Chondrocyte (in vitro differentiated cells): ENCODE data around the gene FXYD3. TPM values are rescaled to one million over a fixed set of nuclear protein-coding genes. Genes with fewer than 3 reads are reported as not detected.
A peak's percentile ranks its signal among the peaks of the same experiment; 100 is the strongest.

Experiments
- DNase-seq: peaks from one replicate; pipeline ENCODE4 v3.0.0; 2021; ENCODE audit warnings: mixed read lengths, low spot score
- H3K27ac Mint-ChIP-seq: one replicate; pipeline ENCODE4 v1.8.0; 2021; ENCODE audit warnings: mild to moderate bottlenecking, moderate library complexity, mixed read lengths; ENCODE audit not compliant: unreplicated experiment
- H3K27me3 Mint-ChIP-seq: 2 replicates; pipeline ENCODE4 v1.8.0; 2021; ENCODE audit warnings: low read depth, mixed read lengths
- H3K36me3 Mint-ChIP-seq: 2 replicates; pipeline ENCODE4 v1.8.0; 2021; ENCODE audit warnings: low read depth, mixed read lengths
- H3K4me1 Mint-ChIP-seq: 2 replicates; pipeline ENCODE4 v1.8.0; 2021; ENCODE audit warnings: low read depth, mild to moderate bottlenecking, mixed read lengths
- H3K4me3 Mint-ChIP-seq: one replicate; pipeline ENCODE4 v1.8.0; 2021; ENCODE audit warnings: mild to moderate bottlenecking, moderate library complexity, mixed read lengths; ENCODE audit not compliant: unreplicated experiment
- H3K9me3 Mint-ChIP-seq: 2 replicates; pipeline ENCODE4 v1.8.0; 2021; ENCODE audit warnings: low read depth, mixed read lengths
- CTCF ChIP-seq: fragments of 200-600 bp; sonication (generic); IDR thresholded peaks from 2 replicates; pipeline ENCODE4 v1.5.0; 2021; ENCODE audit warnings: antibody characterized with exemption, mild to moderate bottlenecking, moderate library complexity
- total RNA-seq: library from RNA; stranded (reverse); gene quantifications from 3 replicates; pipeline ENCODE4 v1.2.1, GENCODE V29; 2021

Gene FXYD3
- total RNA-seq, 1 donor from 2014 or later: not detected

- peak within 1 kb of the TSS; percentile 75 for H3K27ac Mint-ChIP-seq
- H3K27me3 Mint-ChIP-seq: peaks cover 6% of the 10 kb centered on the region
- H3K4me1 Mint-ChIP-seq: peaks cover 24% of the 10 kb centered on the region
- no peak for TF ChIP-seq CTCF
- DNase-seq: no peak
- H3K36me3 Mint-ChIP-seq: no peaks in the 10 kb centered on the region
- no peaks in the 10 kb centered on the region for H3K9me3 Mint-ChIP-seq
- peak within 1 kb of the TSS; percentile 58 for H3K4me3 Mint-ChIP-seq
Observed at GRCh38 chr19:35134601-35135242, 19.1 kb downstream of the FXYD3 start, which contains the start of gene LGI4. Gene LGI4 (minus strand): TSS chr19:35135059. CDS start chr19:35134680, 379 bp downstream.

GRCh38 chr19:35135389-35135909, 19.8 kb downstream of the FXYD3 start:
- no peak for DNase-seq
- Mint-ChIP-seq H3K4me3 (no peak overlapping the region), H3K9me3 (no peaks in the 10 kb centered on the region)

GRCh38 chr19:35136231-35136630, 20.6 kb downstream of the FXYD3 start:
- Mint-ChIP-seq H3K4me3 (no peak overlapping the region), H3K4me1 (peaks cover 38% of the 10 kb centered on the region), H3K9me3 (no peaks in the 10 kb centered on the region), H3K27ac (no peak overlapping the region), H3K27me3 (peaks cover 8% of the 10 kb centered on the region), H3K36me3 (no peaks in the 10 kb centered on the region)
- no peak for TF ChIP-seq CTCF
- no peak for DNase-seq

More at GRCh38 chr19:35135389-35135909, 19.8 kb downstream of the FXYD3 start:
- peak; percentile 95 for TF ChIP-seq CTCF
- H3K36me3 Mint-ChIP-seq: no peaks in the 10 kb centered on the region
- no peak overlapping the region for H3K27ac Mint-ChIP-seq
- H3K27me3 Mint-ChIP-seq: peaks cover 6% of the 10 kb centered on the region
- peaks cover 31% of the 10 kb centered on the region for H3K4me1 Mint-ChIP-seq

GRCh38 chr19:35136977-35137702, 21.5 kb downstream of the FXYD3 start:
- DNase-seq: no peak
- H3K27me3 Mint-ChIP-seq: peaks cover 15% of the 10 kb centered on the region
- no peak overlapping the region for H3K4me3 Mint-ChIP-seq
- no peaks in the 10 kb centered on the region for H3K36me3 Mint-ChIP-seq
- H3K9me3 Mint-ChIP-seq: no peaks in the 10 kb centered on the region
- H3K4me1 Mint-ChIP-seq: peaks cover 45% of the 10 kb centered on the region
- TF ChIP-seq CTCF: no peak
- no peak overlapping the region for H3K27ac Mint-ChIP-seq

GRCh38 chr19:35138305-35138892, 22.8 kb downstream of the FXYD3 start, which contains the start of gene FXYD1:
Gene FXYD1 (plus strand): TSS chr19:35138824. CDS start chr19:35140080, 1,256 bp downstream.
- DNase-seq: no peak
- TF ChIP-seq CTCF: no peak
- no peaks in the 10 kb centered on the region for H3K36me3 Mint-ChIP-seq
- H3K27me3 Mint-ChIP-seq: peaks cover 15% of the 10 kb centered on the region
- peak within 1 kb of the TSS; percentile 65 for H3K4me3 Mint-ChIP-seq
- no peaks in the 10 kb centered on the region for H3K9me3 Mint-ChIP-seq
- peaks cover 45% of the 10 kb centered on the region for H3K4me1 Mint-ChIP-seq
- H3K27ac Mint-ChIP-seq: peak within 1 kb of the TSS; percentile 82
